ENCODE measurements around the gene MRPL52.

The MRPL52 gene

DNA sequence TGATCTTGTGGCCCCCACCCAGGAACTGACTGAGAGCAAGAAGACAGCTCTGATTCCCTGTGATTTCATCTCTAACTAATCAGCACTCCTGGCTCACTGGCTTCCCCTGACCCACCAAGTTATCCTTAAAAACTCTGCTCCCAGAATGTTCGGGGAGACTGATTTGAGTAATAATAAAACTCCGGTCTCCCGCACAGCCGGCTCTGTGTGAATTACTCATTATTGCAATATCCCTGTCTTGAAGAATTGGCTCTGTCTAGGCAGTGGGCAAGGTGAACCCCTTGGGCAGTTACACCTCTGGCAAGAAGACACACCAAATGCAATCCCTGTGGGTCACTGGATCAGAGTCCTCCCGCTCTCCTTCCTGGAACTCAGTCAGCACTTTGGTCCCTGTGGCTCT lies 35.7 kb upstream of the MRPL52 start:
- TF ChIP-seq, protein P1, sequence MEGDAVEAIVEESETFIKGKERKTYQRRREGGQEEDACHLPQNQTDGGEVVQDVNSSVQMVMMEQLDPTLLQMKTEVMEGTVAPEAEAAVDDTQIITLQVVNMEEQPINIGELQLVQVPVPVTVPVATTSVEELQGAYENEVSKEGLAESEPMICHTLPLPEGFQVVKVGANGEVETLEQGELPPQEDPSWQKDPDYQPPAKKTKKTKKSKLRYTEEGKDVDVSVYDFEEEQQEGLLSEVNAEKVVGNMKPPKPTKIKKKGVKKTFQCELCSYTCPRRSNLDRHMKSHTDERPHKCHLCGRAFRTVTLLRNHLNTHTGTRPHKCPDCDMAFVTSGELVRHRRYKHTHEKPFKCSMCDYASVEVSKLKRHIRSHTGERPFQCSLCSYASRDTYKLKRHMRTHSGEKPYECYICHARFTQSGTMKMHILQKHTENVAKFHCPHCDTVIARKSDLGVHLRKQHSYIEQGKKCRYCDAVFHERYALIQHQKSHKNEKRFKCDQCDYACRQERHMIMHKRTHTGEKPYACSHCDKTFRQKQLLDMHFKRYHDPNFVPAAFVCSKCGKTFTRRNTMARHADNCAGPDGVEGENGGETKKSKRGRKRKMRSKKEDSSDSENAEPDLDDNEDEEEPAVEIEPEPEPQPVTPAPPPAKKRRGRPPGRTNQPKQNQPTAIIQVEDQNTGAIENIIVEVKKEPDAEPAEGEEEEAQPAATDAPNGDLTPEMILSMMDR (conservative IDR thresholded peaks at IDR 0.05) = no peak
- TF ChIP-seq ZFX (IDR thresholded peaks at IDR 0.05) = no peak

DNA sequence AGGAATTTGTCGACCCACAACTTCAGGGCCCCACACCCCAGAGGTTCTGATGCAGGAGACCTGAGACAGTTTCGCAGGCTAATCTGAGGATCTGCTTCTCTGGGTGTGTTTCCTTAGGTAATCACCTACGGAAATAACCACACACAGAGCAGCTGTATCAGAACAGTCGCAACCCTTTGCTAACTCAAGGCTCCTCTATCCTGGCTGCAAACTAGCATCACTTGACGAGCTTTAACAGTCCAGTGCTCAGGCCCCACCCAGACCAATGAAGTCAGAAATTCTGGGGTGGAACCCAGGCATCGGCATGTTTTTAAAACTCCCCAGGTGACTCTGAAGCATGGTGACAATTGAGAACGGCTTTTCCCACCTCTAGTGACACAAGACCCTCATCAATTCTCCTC lies 35.1 kb upstream of the MRPL52 start:
- H3K27ac ChIP-seq = no peak overlapping the region
- no peak for TF ChIP-seq ZFX (IDR thresholded peaks at IDR 0.05)
- TF ChIP-seq, protein P1 (conservative IDR thresholded peaks at IDR 0.05) = no peak

More for the DNA sequence above, 35.7 kb upstream of the MRPL52 start:
- H3K27ac ChIP-seq = no peak overlapping the region

DNA sequence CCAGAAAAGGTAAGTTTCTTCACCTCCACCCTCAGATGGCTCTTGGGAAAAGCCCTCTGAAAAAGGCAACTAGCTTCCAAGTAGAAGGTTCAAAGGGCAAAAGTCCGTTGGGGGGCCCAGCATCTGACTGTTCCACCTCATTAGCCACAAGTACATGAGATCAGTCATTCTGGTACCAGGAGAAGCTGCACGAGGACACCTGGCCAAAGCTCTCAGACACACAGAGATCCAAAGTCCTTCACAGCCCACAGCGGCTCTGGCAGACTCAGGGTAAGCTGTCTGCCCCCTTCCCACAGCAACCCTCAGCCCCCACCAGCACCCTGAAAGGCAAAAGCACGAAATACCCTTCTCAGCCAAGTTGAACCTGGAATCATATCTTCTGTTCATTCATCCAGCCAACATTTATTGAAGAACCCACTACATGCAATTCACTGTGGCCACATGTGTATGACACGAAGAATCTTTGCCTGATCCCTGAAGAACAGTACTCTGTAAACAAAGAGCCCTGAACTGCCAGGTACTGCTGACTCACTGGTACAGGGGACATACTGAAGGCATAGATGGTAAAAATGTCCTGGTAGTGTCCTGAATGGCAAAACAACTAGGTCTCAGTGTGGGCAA lies 33.5 kb upstream of the MRPL52 start:
- no peak overlapping the region for H3K27ac ChIP-seq
- TF ChIP-seq, protein P1 (conservative IDR thresholded peaks at IDR 0.05) = no peak
- no peak for TF ChIP-seq ZFX (IDR thresholded peaks at IDR 0.05)

DNA sequence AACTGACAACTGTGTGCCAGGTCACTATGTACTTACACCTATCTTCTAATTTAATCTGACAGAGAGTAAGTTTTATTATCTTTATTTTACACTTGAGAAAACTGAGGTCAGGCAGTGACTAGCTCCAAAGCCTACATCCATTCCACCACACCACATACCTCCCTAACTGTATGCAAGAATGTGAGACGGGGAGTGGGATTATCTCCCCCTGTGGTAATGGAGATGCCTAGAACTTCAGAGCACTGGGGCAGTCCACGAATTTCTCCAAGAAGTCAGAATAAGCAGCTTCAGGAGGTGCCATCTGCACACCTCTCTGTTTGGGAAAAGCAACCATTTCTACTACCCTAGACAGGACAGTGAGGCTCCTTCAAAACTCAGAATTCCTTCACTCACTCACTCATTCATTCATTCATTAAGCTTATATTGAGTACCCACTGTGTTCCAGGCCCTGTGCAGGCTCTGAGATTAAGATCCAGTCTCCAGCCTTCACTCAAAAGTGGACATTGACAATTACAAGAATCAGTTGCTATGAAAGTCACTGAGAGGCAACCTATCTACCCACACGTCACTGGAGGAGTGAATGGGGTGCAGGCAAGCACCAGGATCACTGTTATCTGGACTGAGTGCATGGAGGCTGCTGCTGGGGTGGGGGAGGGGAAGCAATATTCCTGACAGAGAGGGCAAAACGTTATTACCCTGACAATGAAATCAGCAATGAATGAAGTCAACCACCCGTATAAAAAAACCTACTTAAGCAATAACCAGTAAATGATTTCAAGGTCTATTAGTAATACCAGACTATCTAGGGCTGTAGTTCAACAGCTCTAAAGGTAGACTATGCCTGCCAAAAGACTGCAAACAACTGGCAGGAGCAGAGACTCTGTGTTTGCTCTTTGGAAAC lies 32.4 kb upstream of the MRPL52 start:
- TF ChIP-seq ZFX (IDR thresholded peaks at IDR 0.05) = no peak
- TF ChIP-seq, protein P1 (conservative IDR thresholded peaks at IDR 0.05) = no peak
- H3K27ac ChIP-seq = no peak overlapping the region

DNA sequence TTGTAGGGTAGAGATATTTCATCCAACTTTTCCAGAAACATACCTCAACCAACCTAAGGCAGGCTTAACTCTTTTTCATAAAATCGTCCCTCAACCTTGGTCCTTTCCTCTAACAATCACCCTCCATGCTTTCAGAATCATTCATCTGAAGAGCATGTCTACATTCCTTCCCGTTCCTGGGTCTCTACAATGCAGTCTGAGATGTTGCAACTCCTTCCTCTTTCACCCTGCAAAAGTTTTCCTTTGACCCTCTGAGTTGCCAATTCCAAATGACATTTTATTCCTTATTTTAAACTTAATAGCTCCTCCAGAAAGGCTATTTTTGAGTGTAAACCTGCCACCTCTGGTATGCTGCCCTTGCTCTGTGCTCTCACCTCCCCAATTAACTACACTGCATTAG lies 31.2 kb upstream of the MRPL52 start:
- no peak for TF ChIP-seq ZFX (IDR thresholded peaks at IDR 0.05)
- TF ChIP-seq, protein P1 (conservative IDR thresholded peaks at IDR 0.05) = no peak
- H3K27ac ChIP-seq = no peak overlapping the region

DNA sequence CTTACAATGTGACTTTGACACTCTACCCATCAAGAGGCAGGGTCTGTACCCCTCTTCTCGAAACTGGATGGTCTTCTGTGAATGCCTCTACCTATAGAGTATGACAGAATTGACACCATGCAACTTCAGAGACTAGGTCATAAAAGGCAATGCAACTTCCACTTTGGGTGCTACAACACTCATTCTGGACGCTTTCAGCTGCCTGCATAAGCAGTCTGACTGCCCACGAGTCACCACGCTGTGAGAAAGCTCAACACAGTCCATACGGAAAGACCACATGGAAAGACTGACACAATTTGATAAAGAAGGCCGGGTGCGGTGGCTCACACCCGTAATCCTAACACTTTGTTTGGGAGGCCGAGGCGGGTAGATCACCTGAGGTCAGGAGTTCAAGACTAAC lies 29.3 kb upstream of the MRPL52 start:
- no peak overlapping the region for H3K27ac ChIP-seq
- TF ChIP-seq ZFX (IDR thresholded peaks at IDR 0.05) = no peak
- TF ChIP-seq, protein P1 (conservative IDR thresholded peaks at IDR 0.05) = no peak

DNA sequence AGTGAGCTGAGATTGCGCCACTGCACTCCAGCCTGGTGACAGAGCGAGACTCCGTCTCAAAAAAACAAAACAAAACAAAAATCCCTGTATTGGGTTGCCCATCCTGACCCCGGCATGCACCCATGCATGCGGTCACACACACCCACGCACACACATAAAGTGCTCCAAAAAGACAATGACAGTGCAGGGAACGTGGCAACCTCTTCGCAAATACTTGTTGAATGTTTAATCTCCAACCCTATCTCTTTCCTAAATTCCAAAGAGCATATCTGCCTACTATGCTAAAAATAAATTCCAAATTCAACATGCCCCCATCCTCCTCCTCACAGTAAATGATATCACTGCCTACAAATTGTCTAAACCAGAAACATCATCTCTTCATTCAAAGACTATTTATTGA lies 28.0 kb upstream of the MRPL52 start:
- no peak overlapping the region for H3K27ac ChIP-seq
- TF ChIP-seq ZFX (IDR thresholded peaks at IDR 0.05) = no peak
- TF ChIP-seq, protein P1 (conservative IDR thresholded peaks at IDR 0.05) = no peak
